ENCODE data around the gene CD22.

- TF ChIP-seq CTCF (IDR thresholded peaks at IDR 0.05; ENCODE audit: extremely low read depth in 1 of 2, insufficient read depth in 1 of 2, low read depth in 1 of 2, low read length in 2 of 2), result no peak
- TF ChIP-seq POLR2A (IDR thresholded peaks at IDR 0.05; ENCODE audit: low read depth, low read length), result no peak
- no peak for TF ChIP-seq POLR2AphosphoS5 (IDR thresholded peaks at IDR 0.05; ENCODE audit: insufficient read depth, low read depth, low read length)
- TF ChIP-seq FOS (IDR thresholded peaks at IDR 0.05; ENCODE audit: borderline replicate concordance, insufficient read depth, low read length), result no peak
Observed at GRCh38 chr19:35279374-35279773, 49.6 kb upstream of the CD22 start.
